ENCODE measurements around the gene NEGR1. TPM values are rescaled to one million over a fixed set of nuclear protein-coding genes. Genes with fewer than 3 reads are reported as not detected.

NEGR1 gene
- total RNA-seq, 2 experiments from 2014 or later, result not detected

- no peaks in the 10 kb centered on the region for H3K36me3 Mint-ChIP-seq (ENCODE audit: low read depth)
- no peak overlapping the region for H3K27ac Mint-ChIP-seq
- ATAC-seq (no peak), DNase-seq (no peak)
- ChIA-PET CTCF (no interaction called here), POLR2A (no interaction called here)
- H3K4me3 Mint-ChIP-seq, result no peak overlapping the region
- no peak for TF ChIP-seq CTCF (IDR thresholded peaks at IDR 0.05)
- no peaks in the 10 kb centered on the region for H3K9me3 Mint-ChIP-seq
- no peaks in the 10 kb centered on the region for H3K4me1 Mint-ChIP-seq (ENCODE audit: low read depth)
- no peaks in the 10 kb centered on the region for H3K27me3 Mint-ChIP-seq
- intact Hi-C loops (cut with micrococcal nuclease), result no loop called here
Measured at GRCh38 chr1:71930511-71930910, 351.8 kb downstream of the NEGR1 start.

GRCh38 chr1:71921935-71922559 is 360.3 kb downstream of the NEGR1 start:
- POLR2A ChIA-PET, result no interaction called here

GRCh38 chr1:71921204-71921603 is 361.1 kb downstream of the NEGR1 start:
- H3K4me3 Mint-ChIP-seq, result no peak overlapping the region
- intact Hi-C loops (cut with micrococcal nuclease), result no loop called here
- ATAC-seq (no peak), DNase-seq (no peak)
- ChIA-PET POLR2A (no interaction called here), CTCF (no interaction called here)
- H3K36me3 Mint-ChIP-seq (ENCODE audit: low read depth), result no peaks in the 10 kb centered on the region
- no peak overlapping the region for H3K27ac Mint-ChIP-seq
- H3K27me3 Mint-ChIP-seq, result no peaks in the 10 kb centered on the region
- H3K9me3 Mint-ChIP-seq, result peaks cover 2% of the 10 kb centered on the region
- TF ChIP-seq CTCF (IDR thresholded peaks at IDR 0.05), result no peak
- H3K4me1 Mint-ChIP-seq (ENCODE audit: low read depth), result no peaks in the 10 kb centered on the region

More at GRCh38 chr1:71921935-71922559, 360.3 kb downstream of the NEGR1 start:
- no peak for TF ChIP-seq CTCF (IDR thresholded peaks at IDR 0.05)
- Mint-ChIP-seq H3K36me3 (ENCODE audit: low read depth) (no peaks in the 10 kb centered on the region), H3K9me3 (peaks cover 1% of the 10 kb centered on the region), H3K4me3 (no peak overlapping the region), H3K4me1 (ENCODE audit: low read depth) (no peaks in the 10 kb centered on the region), H3K27ac (no peak overlapping the region), H3K27me3 (no peaks in the 10 kb centered on the region)
- CTCF ChIA-PET, result no interaction called here
- intact Hi-C loops (cut with micrococcal nuclease), result no loop called here
- no peak for DNase-seq
- ATAC-seq, result no peak

- CTCF ChIA-PET, result no interaction called here
- intact Hi-C loops (cut with micrococcal nuclease), result no loop called here
- POLR2A ChIA-PET, result no interaction called here
- DNase-seq (no peak), ATAC-seq (no peak)
- Mint-ChIP-seq H3K27me3 (no peaks in the 10 kb centered on the region), H3K4me1 (ENCODE audit: low read depth) (no peaks in the 10 kb centered on the region), H3K4me3 (no peak overlapping the region), H3K27ac (no peak overlapping the region), H3K9me3 (peaks cover 2% of the 10 kb centered on the region), H3K36me3 (ENCODE audit: low read depth) (no peaks in the 10 kb centered on the region)
- TF ChIP-seq CTCF (IDR thresholded peaks at IDR 0.05), result no peak
Measured at GRCh38 chr1:71920556-71920955, 361.8 kb downstream of the NEGR1 start.

GRCh38 chr1:71919811-71920509 is 362.4 kb downstream of the NEGR1 start:
- Mint-ChIP-seq H3K36me3 (ENCODE audit: low read depth) (no peaks in the 10 kb centered on the region), H3K4me1 (ENCODE audit: low read depth) (no peaks in the 10 kb centered on the region), H3K9me3 (peaks cover 2% of the 10 kb centered on the region), H3K27ac (no peak overlapping the region), H3K27me3 (no peaks in the 10 kb centered on the region), H3K4me3 (no peak overlapping the region)
- ATAC-seq (no peak), DNase-seq (no peak)
- ChIA-PET POLR2A (no interaction called here), CTCF (no interaction called here)
- intact Hi-C loops (cut with micrococcal nuclease), result no loop called here
- no peak for TF ChIP-seq CTCF (IDR thresholded peaks at IDR 0.05)
